IMR-90 (cell line): ENCODE results near the gene CLNK. TPM values are rescaled to one million over a fixed set of nuclear protein-coding genes. Genes with fewer than 3 reads are reported as not detected.

Experiments used
- ATAC-seq: fragments of 200-7000 bp; cut with Tn5 transposase; 2 replicates; pipeline ENCODE4 v1.9.1; 2020; ENCODE audit warnings: low read depth, mild to moderate bottlenecking, moderate library complexity
- BruUV-seq: library from RNA; stranded (reverse); fragments of 400-500 nt; replicated peaks from 2 replicates; lab custom pipeline; 2021; lab: Mats Ljungman, UMichigan
- CTCF ChIA-PET: fragments of 300-600 bp; formaldehyde crosslinking; extraction: SDS; loops from one replicate; lab custom pipeline; 2021; ENCODE audit warnings: antibody characterized with exemption; lab: Yijun Ruan, JAX
- POLR2A ChIA-PET: fragments of 300-600 bp; sonication (Branson Sonifier 250); formaldehyde crosslinking; loops from one replicate; lab custom pipeline; 2022; ENCODE audit warnings: antibody characterized with exemption; ENCODE audit not compliant: unreplicated experiment; lab: Charles Lee
- DNase-seq: peaks from one replicate; pipeline ENCODE4 v3.0.0; 2013
- H2AFZ ChIP-seq: replicated peaks from 2 replicates; pipeline ENCODE3; 2013; ENCODE audit warnings: low read length, mild to moderate bottlenecking; ENCODE audit not compliant: poor library complexity
- H2AK5ac ChIP-seq: 2 replicates; pipeline ENCODE4 v1.6.1; 2013; ENCODE audit warnings: low read depth, low read length, inconsistent platforms
- H2AK9ac ChIP-seq: replicated peaks from 2 replicates; pipeline ENCODE3; 2013; ENCODE audit warnings: mild to moderate bottlenecking, low read depth, low read length, moderate library complexity; ENCODE audit not compliant: poor library complexity
- H2BK120ac ChIP-seq: 2 replicates; pipeline ENCODE4 v1.6.1; 2013; ENCODE audit warnings: low read depth, low read length, inconsistent platforms
- H2BK15ac ChIP-seq: 3 replicates; pipeline ENCODE4 v1.6.1; 2013; ENCODE audit warnings: low read depth, low read length, inconsistent platforms
- H2BK20ac ChIP-seq: 2 replicates; pipeline ENCODE4 v1.6.1; 2013; ENCODE audit warnings: low read depth, mild to moderate bottlenecking, inconsistent platforms, low read length, moderate library complexity
- H2BK5ac ChIP-seq: 2 replicates; pipeline ENCODE4 v1.6.1; 2013; ENCODE audit warnings: mild to moderate bottlenecking, low read depth, low read length, inconsistent platforms; ENCODE audit not compliant: poor library complexity, severe bottlenecking
- H3K14ac ChIP-seq: replicated peaks from 2 replicates; pipeline ENCODE4 v1.6.1; 2013; ENCODE audit warnings: low read depth, low read length, inconsistent platforms
- H3K18ac ChIP-seq: 2 replicates; pipeline ENCODE4 v1.6.1; 2013; ENCODE audit warnings: low read depth, low read length, control low read depth
- H3K23ac ChIP-seq: 2 replicates; pipeline ENCODE4 v1.6.1; 2013; ENCODE audit warnings: low read depth, low read length, inconsistent platforms
- H3K27ac ChIP-seq: 2 replicates; pipeline ENCODE4 v1.5.1; 2013; ENCODE audit warnings: mild to moderate bottlenecking, control low read depth, low read length; ENCODE audit not compliant: insufficient read depth
- H3K27me3 ChIP-seq: 2 replicates; pipeline ENCODE4 v1.6.1; 2013; ENCODE audit warnings: low read length; ENCODE audit not compliant: control insufficient read depth, insufficient read depth
- H3K36me3 ChIP-seq: 2 replicates; pipeline ENCODE4 v1.6.1; 2013; ENCODE audit warnings: low read length, mixed read lengths; ENCODE audit not compliant: control insufficient read depth, insufficient read depth
- H3K4ac ChIP-seq: 2 replicates; pipeline ENCODE4 v1.6.1; 2013; ENCODE audit warnings: low read depth, low read length, inconsistent platforms
- H3K4me1 ChIP-seq: 2 replicates; pipeline ENCODE4 v1.6.1; 2013; ENCODE audit warnings: low read length, mixed read lengths; ENCODE audit not compliant: control insufficient read depth, insufficient read depth
- H3K4me2 ChIP-seq: 2 replicates; pipeline ENCODE4 v1.6.1; 2013; ENCODE audit warnings: low read depth, mild to moderate bottlenecking, control low read depth, low read length, moderate library complexity
- H3K4me3 ChIP-seq: 2 replicates; pipeline ENCODE4 v1.5.1; 2013; ENCODE audit warnings: low read depth, mild to moderate bottlenecking, control low read depth, low read length, moderate library complexity; ENCODE audit not compliant: insufficient read depth
- H3K56ac ChIP-seq: 2 replicates; pipeline ENCODE4 v1.6.1; 2013; ENCODE audit warnings: low read length, inconsistent platforms; ENCODE audit not compliant: insufficient read depth; ENCODE audit errors: extremely low read depth
- H3K79me1 ChIP-seq, 2 experiments: 2 replicates each; pipeline ENCODE4 v1.6.1; 2013; ENCODE audit warnings: low read length in 2 of 2, inconsistent platforms in 1 of 2, low read depth in 1 of 2
- H3K9ac ChIP-seq: 2 replicates; pipeline ENCODE4 v1.6.1; 2013; ENCODE audit warnings: low read depth, low read length, control low read depth
- H3K9me1 ChIP-seq: 2 replicates; pipeline ENCODE4 v1.6.1; 2013; ENCODE audit warnings: low read length, inconsistent platforms; ENCODE audit not compliant: insufficient read depth
- H3K9me3 ChIP-seq: 2 replicates; pipeline ENCODE4 v1.6.1; 2013; ENCODE audit warnings: low read length; ENCODE audit not compliant: control insufficient read depth, insufficient read depth
- H4K20me1 ChIP-seq: 2 replicates; pipeline ENCODE4 v1.6.1; 2013; ENCODE audit warnings: low read length, inconsistent platforms; ENCODE audit not compliant: insufficient read depth
- H4K5ac ChIP-seq: 2 replicates; pipeline ENCODE4 v1.6.1; 2013; ENCODE audit warnings: mild to moderate bottlenecking, low read depth, low read length, control low read depth
- H4K8ac ChIP-seq, 2 experiments: 2 replicates each; pipeline ENCODE4 v1.6.1; 2013; ENCODE audit warnings: low read depth in 2 of 2, low read length in 2 of 2, control low read depth in 1 of 2, inconsistent platforms in 1 of 2
- H4K91ac ChIP-seq: 2 replicates; pipeline ENCODE4 v1.6.1; 2013; ENCODE audit warnings: low read depth, low read length, inconsistent platforms; ENCODE audit not compliant: insufficient read depth
- CHD1 ChIP-seq: IDR thresholded peaks from 2 replicates; pipeline ENCODE4 v1.6.1; 2012; ENCODE audit warnings: low read depth, low read length, improper control_type of control experiment
- MAFK ChIP-seq: IDR thresholded peaks from 2 replicates; pipeline ENCODE4 v1.6.1; 2012; ENCODE audit warnings: low read depth, low read length, improper control_type of control experiment
- MXI1 ChIP-seq: IDR thresholded peaks from 2 replicates; pipeline ENCODE4 v1.6.1; 2012; ENCODE audit warnings: low read depth, mild to moderate bottlenecking, low read length, moderate library complexity, borderline replicate concordance
- WGBS, 2 experiments: methylation state at CpG; one replicate each; pipeline versions ENCODE4 v1.1.5 to v1.1.7; 2013; ENCODE audit warnings: missing lambda C conversion rate in 2 of 2; ENCODE audit not compliant: insufficient read length in 1 of 2; ENCODE audit errors: extremely low coverage in 2 of 2; 5-methylcytosine and 5-hydroxymethylcytosine counted together
- dilution Hi-C: fragments of 300-500 bp; cut with HindIII; formaldehyde crosslinking; loops from one replicate; pipeline ENCODE4 v1.14.3; 2018; ENCODE audit warnings: low sequenced_read_pairs; ENCODE audit not compliant: unreplicated experiment
- in situ Hi-C: fragments of 300-500 bp; cut with MboI; formaldehyde crosslinking; loops from 3 replicates; pipeline ENCODE4 v1.14.3; 2019; ENCODE audit warnings: low sequenced_read_pairs, inconsistent platforms, mixed read lengths
- intact Hi-C: fragments of 100-400 bp; cut with micrococcal nuclease; formaldehyde crosslinking; loops from 2 replicates; pipeline ENCODE4 v1.10.0; 2022
- polyA plus RNA-seq, 3 experiments: library from polyadenylated mRNA; depleted of rRNA; stranded (reverse); fragments of >200 nt; gene quantifications; 2 replicates each; pipeline ENCODE4 v1.2.3, GENCODE V29; 2012; ENCODE audit warnings: low replicate concordance in 1 of 3
- total RNA-seq: library from RNA; depleted of rRNA; stranded (reverse); fragments of >200 nt; gene quantifications from 2 replicates; pipeline ENCODE4 v1.2.3, GENCODE V29; 2012

Gene CLNK
- total and polyA plus RNA-seq, 2 of the 4 experiments (the other 2 are of a cell fraction), result not detected

DNA sequence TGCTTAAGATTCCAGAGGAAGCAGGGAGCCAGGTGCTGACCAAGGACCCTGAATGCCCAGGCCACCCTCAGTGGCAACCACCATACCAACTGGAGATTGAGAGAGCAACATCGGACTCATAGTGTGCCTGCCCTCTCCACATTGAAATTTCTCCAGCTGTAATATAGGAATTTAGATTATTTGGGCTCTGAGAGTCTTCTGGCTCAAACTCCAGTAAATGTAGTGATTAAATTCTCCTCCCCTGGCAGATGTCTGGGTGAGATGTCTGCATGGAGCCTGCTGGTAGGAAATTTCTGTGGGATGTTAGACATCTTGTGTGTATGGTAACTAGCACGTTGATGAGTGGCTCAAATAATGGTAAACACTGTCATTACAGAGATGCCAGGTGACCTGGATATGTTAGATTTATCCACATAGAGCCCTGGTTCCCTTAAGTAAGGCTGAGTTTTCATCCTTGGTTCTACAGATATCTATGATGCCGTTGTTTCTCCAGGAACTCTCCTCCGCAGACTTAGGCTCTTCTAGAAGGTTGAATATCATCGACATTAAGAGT is 70.6 kb downstream of the CLNK start:
- no peaks in the 10 kb centered on the region for H3K36me3 ChIP-seq
- H3K4me1 ChIP-seq, result peaks cover 4% of the 10 kb centered on the region
- no peak overlapping the region for H4K8ac ChIP-seq
- no peak overlapping the region for H2AFZ ChIP-seq
- no peaks in the 10 kb centered on the region for H3K79me1 ChIP-seq
- ATAC-seq (no peak), DNase-seq (no peak)
- dilution Hi-C loops (no loop called here), intact Hi-C loops (no loop called here), in situ Hi-C loops (no loop called here)
- no peak overlapping the region for H3K9ac ChIP-seq
- no peak overlapping the region for H3K56ac ChIP-seq
- H3K4me3 ChIP-seq, result no peak overlapping the region
- ChIA-PET POLR2A (no interaction called here), CTCF (no interaction called here)
- H3K9me3 ChIP-seq, result no peaks in the 10 kb centered on the region
- H2BK120ac ChIP-seq, result no peak overlapping the region
- no peak overlapping the region for H3K18ac ChIP-seq
- peak overlapping the region; percentile 35 for H2AK5ac ChIP-seq
- peak overlapping the region; percentile 74 for H2BK20ac ChIP-seq
- peak overlapping the region; percentile 14; the same call in 1 of the 3 replicates for H2BK15ac ChIP-seq
- no peak overlapping the region for H3K4me2 ChIP-seq
- no TSS peak for BruUV-seq
- H2BK5ac ChIP-seq, result no peak overlapping the region
- H4K5ac ChIP-seq, result no peak overlapping the region
- TF ChIP-seq CHD1 (no peak), MXI1 (no peak), MAFK (no peak)
- H2AK9ac ChIP-seq, result no peak overlapping the region
- no peak overlapping the region; the same call in 1 of the 2 replicates for H3K4ac ChIP-seq
- H3K27me3 ChIP-seq, result no peaks in the 10 kb centered on the region
- no peak overlapping the region for H4K91ac ChIP-seq
- H3K27ac ChIP-seq, result no peak overlapping the region
- WGBS, 2 experiments, result no CpG with 5 or more reads among the region's 5 CpGs
- no peaks in the 10 kb centered on the region for H4K20me1 ChIP-seq
- H3K23ac ChIP-seq, result no peak overlapping the region
- peaks cover 11% of the 10 kb centered on the region for H3K9me1 ChIP-seq
- H3K14ac ChIP-seq, result no peak overlapping the region
